ENCODE measurements around the gene HIC1. TPM values are rescaled to one million over a fixed set of nuclear protein-coding genes. Genes with fewer than 3 reads are reported as not detected.

Gene HIC1
- total and polyA plus RNA-seq, 4 donors, result 1.1 to 69.2 (median 14.7) TPM

- Histone ChIP-seq H3K36me3 (ENCODE audit: control insufficient read depth in 1 of 2, insufficient read depth in 2 of 2, low read length in 1 of 2) (peaks cover 3 to 7% of the 10 kb centered on the region in 2 donors), H3K9me3 (ENCODE audit: control insufficient read depth, low read length) (no peaks in the 10 kb centered on the region), H3K27me3 (ENCODE audit: control insufficient read depth in 1 of 2, insufficient read depth in 2 of 2, low read length in 1 of 2) (no peaks in the 10 kb centered on the region), H3K27ac (ENCODE audit: low read depth in 1 of 2, low read length in 2 of 2) (no peak overlapping the region), H3K4me3 (ENCODE audit: low read length in 2 of 2) (no peak overlapping the region), H3K4me1 (ENCODE audit: control insufficient read depth in 1 of 2, insufficient read depth in 2 of 2, low read length in 2 of 2) (no peaks in the 10 kb centered on the region)
- 72 to 74% methylated on average over 17 of the region's 17 CpGs for WGBS, 2 donors
- intact Hi-C loops (cut with DNase I), result no loop called here
- DNase-seq (no peak), ATAC-seq (ENCODE audit: low FRiP score) (no peak)
Observed at GRCh38 chr17:2076087-2076984, 21.4 kb downstream of the HIC1 start.

- H3K4me3 ChIP-seq (ENCODE audit: low read length in 2 of 2), result no peak overlapping the region
- ATAC-seq (ENCODE audit: low FRiP score) (no peak), DNase-seq (no peak)
- 76 to 80% methylated on average over 8 of the region's 8 CpGs for WGBS, 2 donors
- no peaks in the 10 kb centered on the region for H3K27me3 ChIP-seq (ENCODE audit: control insufficient read depth in 1 of 2, insufficient read depth in 2 of 2, low read length in 1 of 2)
- H3K27ac ChIP-seq (ENCODE audit: low read depth in 1 of 2, low read length in 2 of 2), result no peak overlapping the region
- H3K4me1 ChIP-seq (ENCODE audit: control insufficient read depth in 1 of 2, insufficient read depth in 2 of 2, low read length in 2 of 2), result no peaks in the 10 kb centered on the region
- H3K36me3 ChIP-seq (ENCODE audit: control insufficient read depth in 1 of 2, insufficient read depth in 2 of 2, low read length in 1 of 2), result peaks cover 3 to 8% of the 10 kb centered on the region in 2 donors
- H3K9me3 ChIP-seq (ENCODE audit: control insufficient read depth, low read length), result no peaks in the 10 kb centered on the region
- intact Hi-C loops (cut with DNase I), result no loop called here
Observed at GRCh38 chr17:2077040-2077439, 22.1 kb downstream of the HIC1 start.

DNA sequence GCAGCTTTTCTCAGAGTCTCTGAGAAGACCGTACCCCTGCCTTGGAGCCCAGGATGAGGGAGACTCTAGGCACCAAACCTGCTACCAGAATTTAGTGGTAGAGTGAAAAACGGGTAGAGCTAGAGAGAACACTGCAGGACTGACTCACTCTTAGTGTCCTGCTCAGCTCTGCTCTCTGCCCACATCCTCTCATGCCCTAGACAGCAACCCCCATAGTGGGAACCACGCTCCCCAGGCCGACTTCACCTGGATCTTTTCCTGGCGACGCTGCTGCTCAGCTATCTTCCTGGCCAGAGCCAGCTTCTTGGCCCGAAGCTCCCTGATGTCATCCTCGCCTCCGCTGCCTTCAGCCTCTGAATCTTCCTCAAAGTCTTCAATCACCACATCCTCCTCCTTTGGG, 26.7 kb downstream of the HIC1 start:
- H3K27ac ChIP-seq (ENCODE audit: low read depth in 1 of 2, low read length in 2 of 2), result no peak overlapping the region
- H3K27me3 ChIP-seq (ENCODE audit: control insufficient read depth in 1 of 2, insufficient read depth in 2 of 2, low read length in 1 of 2), result no peaks in the 10 kb centered on the region
- DNase-seq (peak in 1 of 2 donors; percentile 51), ATAC-seq (ENCODE audit: low FRiP score) (no peak)
- WGBS, 2 donors, result 92 to 94% methylated on average over 9 of the region's 9 CpGs
- intact Hi-C loops (cut with DNase I), result no loop called here
- H3K36me3 ChIP-seq (ENCODE audit: control insufficient read depth in 1 of 2, insufficient read depth in 2 of 2, low read length in 1 of 2), result peaks cover 3 to 8% of the 10 kb centered on the region in 2 donors
- H3K4me1 ChIP-seq (ENCODE audit: control insufficient read depth in 1 of 2, insufficient read depth in 2 of 2, low read length in 2 of 2), result no peaks in the 10 kb centered on the region
- no peak overlapping the region for H3K4me3 ChIP-seq (ENCODE audit: low read length in 2 of 2)
- no peaks in the 10 kb centered on the region for H3K9me3 ChIP-seq (ENCODE audit: control insufficient read depth, low read length)

DNA sequence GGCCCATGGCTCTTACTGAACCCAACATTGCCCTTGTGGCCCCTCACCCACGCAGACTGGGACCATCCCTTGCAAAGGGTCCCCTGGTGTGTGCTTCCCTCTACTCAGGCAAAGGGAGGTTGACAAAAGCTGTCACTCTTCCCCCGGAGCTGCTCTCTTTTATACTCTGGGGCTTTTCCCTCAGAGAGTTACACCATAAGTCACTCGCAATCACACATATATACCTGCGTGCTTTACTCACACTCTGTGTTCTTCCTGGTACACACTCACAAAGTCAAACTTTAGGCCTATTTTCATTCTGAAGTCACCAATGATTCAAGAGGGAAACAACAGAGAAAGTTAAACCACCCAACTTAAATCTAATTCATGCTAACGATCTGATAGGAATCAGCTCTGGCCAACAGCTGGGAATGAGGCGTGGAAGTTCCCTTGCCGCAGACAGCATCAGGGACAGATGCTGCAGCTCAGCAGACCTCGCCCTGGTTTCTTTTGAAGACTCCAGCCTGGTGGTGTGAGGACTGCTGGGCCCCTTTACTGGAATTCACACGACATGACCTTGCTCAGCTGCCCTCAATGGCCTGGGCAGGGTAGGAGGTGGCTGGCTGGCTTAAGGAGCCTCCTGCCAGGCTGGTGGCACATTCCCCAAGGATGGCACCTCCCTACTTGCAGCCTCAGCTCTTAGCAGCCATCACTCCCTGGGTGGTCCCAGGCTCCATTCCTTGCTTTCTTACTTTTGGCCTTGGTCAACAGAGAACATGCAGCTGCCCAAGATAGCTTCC, 27.3 kb downstream of the HIC1 start:
- Histone ChIP-seq H3K4me1 (ENCODE audit: control insufficient read depth in 1 of 2, insufficient read depth in 2 of 2, low read length in 2 of 2) (no peaks in the 10 kb centered on the region), H3K4me3 (ENCODE audit: low read length in 2 of 2) (no peak overlapping the region), H3K27ac (ENCODE audit: low read depth in 1 of 2, low read length in 2 of 2) (no peak overlapping the region), H3K36me3 (ENCODE audit: control insufficient read depth in 1 of 2, insufficient read depth in 2 of 2, low read length in 1 of 2) (peaks cover 3 to 8% of the 10 kb centered on the region in 2 donors), H3K9me3 (ENCODE audit: control insufficient read depth, low read length) (no peaks in the 10 kb centered on the region), H3K27me3 (ENCODE audit: control insufficient read depth in 1 of 2, insufficient read depth in 2 of 2, low read length in 1 of 2) (no peaks in the 10 kb centered on the region)
- WGBS, 2 donors, result 77 to 82% methylated on average over 9 of the region's 9 CpGs
- no peak for DNase-seq
- intact Hi-C loops (cut with DNase I), result no loop called here
- ATAC-seq (ENCODE audit: low FRiP score), result no peak

GRCh38 chr17:2083613-2084035, 28.7 kb downstream of the HIC1 start:
- WGBS, 2 donors, result 70 to 71% methylated on average over 7 of the region's 7 CpGs
- intact Hi-C loops (cut with DNase I), result no loop called here
- Histone ChIP-seq H3K27me3 (ENCODE audit: control insufficient read depth in 1 of 2, insufficient read depth in 2 of 2, low read length in 1 of 2) (no peaks in the 10 kb centered on the region), H3K4me1 (ENCODE audit: control insufficient read depth in 1 of 2, insufficient read depth in 2 of 2, low read length in 2 of 2) (no peaks in the 10 kb centered on the region), H3K4me3 (ENCODE audit: low read length in 2 of 2) (no peak overlapping the region), H3K36me3 (ENCODE audit: control insufficient read depth in 1 of 2, insufficient read depth in 2 of 2, low read length in 1 of 2) (peaks cover 0 to 5% of the 10 kb centered on the region in 2 donors), H3K9me3 (ENCODE audit: control insufficient read depth, low read length) (no peaks in the 10 kb centered on the region), H3K27ac (ENCODE audit: low read depth in 1 of 2, low read length in 2 of 2) (no peak overlapping the region)
- ATAC-seq (ENCODE audit: low FRiP score) (peak; percentile 9), DNase-seq (no peak)

DNA sequence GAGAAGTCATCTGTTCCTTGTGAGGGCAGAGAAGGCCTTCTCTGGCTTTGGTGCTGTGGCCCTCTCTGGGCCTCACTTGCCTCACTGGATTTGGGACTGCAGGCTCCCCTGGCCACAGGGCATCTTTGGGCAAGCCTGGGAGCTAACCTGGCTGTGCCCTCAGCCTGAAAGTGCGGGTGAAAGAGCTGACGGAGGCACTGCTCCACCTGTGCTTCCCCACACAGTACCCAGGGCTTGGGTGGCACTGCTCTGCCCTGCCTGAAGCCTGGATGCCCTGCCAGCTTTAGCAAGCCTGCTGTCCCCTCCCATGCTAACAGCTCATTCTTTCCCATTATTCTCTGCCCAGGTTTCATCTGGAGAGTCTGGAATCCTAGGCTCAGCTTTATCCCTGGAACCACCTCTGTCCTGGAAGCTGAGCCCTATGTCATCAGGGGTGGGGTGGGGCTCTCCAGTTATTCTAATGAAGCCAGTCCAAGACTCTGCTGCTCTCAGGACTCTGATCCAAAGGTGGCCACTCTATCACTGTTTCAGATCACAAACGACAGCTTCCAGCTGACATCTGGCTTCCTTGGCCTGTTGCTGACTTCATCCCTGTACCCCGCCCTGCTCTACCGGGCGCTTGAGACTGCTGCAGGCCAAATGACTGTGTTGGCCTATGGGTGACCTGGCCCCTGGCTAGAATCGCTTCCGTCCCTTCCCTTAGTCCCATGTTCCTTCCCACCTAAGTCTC, 29.3 kb downstream of the HIC1 start:
- Histone ChIP-seq H3K9me3 (ENCODE audit: control insufficient read depth, low read length) (no peaks in the 10 kb centered on the region), H3K4me3 (ENCODE audit: low read length in 2 of 2) (no peak overlapping the region), H3K27ac (ENCODE audit: low read depth in 1 of 2, low read length in 2 of 2) (no peak overlapping the region), H3K4me1 (ENCODE audit: control insufficient read depth in 1 of 2, insufficient read depth in 2 of 2, low read length in 2 of 2) (no peaks in the 10 kb centered on the region), H3K36me3 (ENCODE audit: control insufficient read depth in 1 of 2, insufficient read depth in 2 of 2, low read length in 1 of 2) (peaks cover 0 to 5% of the 10 kb centered on the region in 2 donors), H3K27me3 (ENCODE audit: control insufficient read depth in 1 of 2, insufficient read depth in 2 of 2, low read length in 1 of 2) (no peaks in the 10 kb centered on the region)
- WGBS, 2 donors, result 71 to 82% methylated on average over 8 of the region's 8 CpGs
- DNase-seq (no peak), ATAC-seq (ENCODE audit: low FRiP score) (peak; percentile 58)
- intact Hi-C loops (cut with DNase I), result no loop called here

GRCh38 chr17:2084766-2085647, 30.1 kb downstream of the HIC1 start:
- WGBS, 2 donors, result 74 to 80% methylated on average over 13 of the region's 13 CpGs
- Histone ChIP-seq H3K36me3 (ENCODE audit: control insufficient read depth in 1 of 2, insufficient read depth in 2 of 2, low read length in 1 of 2) (peaks cover 0 to 5% of the 10 kb centered on the region in 2 donors), H3K4me1 (ENCODE audit: control insufficient read depth in 1 of 2, insufficient read depth in 2 of 2, low read length in 2 of 2) (no peaks in the 10 kb centered on the region), H3K27ac (ENCODE audit: low read depth in 1 of 2, low read length in 2 of 2) (no peak overlapping the region), H3K9me3 (ENCODE audit: control insufficient read depth, low read length) (no peaks in the 10 kb centered on the region), H3K27me3 (ENCODE audit: control insufficient read depth in 1 of 2, insufficient read depth in 2 of 2, low read length in 1 of 2) (no peaks in the 10 kb centered on the region), H3K4me3 (ENCODE audit: low read length in 2 of 2) (no peak overlapping the region)
- intact Hi-C loops (cut with DNase I), result no loop called here
- ATAC-seq (ENCODE audit: low FRiP score), result peak; percentile 70
- no peak for DNase-seq

DNA sequence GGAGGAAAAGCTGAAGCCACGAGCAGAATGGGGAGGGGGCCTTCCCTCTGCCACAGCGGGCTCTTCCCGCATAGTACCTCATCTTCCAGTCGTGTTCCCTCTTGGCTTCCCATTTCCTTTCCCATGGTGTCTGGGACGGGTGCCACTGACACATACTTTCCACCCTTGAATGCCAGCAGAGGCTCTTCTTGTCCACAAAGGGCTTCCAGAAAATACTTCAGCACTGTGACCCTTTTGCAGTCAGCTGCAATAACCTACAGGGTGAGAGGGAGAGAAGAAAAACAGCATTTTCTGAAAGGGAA, 30.7 kb downstream of the HIC1 start:
- Histone ChIP-seq H3K9me3 (ENCODE audit: control insufficient read depth, low read length) (no peaks in the 10 kb centered on the region), H3K4me1 (ENCODE audit: control insufficient read depth in 1 of 2, insufficient read depth in 2 of 2, low read length in 2 of 2) (no peaks in the 10 kb centered on the region), H3K36me3 (ENCODE audit: control insufficient read depth in 1 of 2, insufficient read depth in 2 of 2, low read length in 1 of 2) (peaks cover 0 to 5% of the 10 kb centered on the region in 2 donors), H3K27ac (ENCODE audit: low read depth in 1 of 2, low read length in 2 of 2) (no peak overlapping the region), H3K27me3 (ENCODE audit: control insufficient read depth in 1 of 2, insufficient read depth in 2 of 2, low read length in 1 of 2) (no peaks in the 10 kb centered on the region), H3K4me3 (ENCODE audit: low read length in 2 of 2) (no peak overlapping the region)
- DNase-seq (peak in 1 of 2 donors; percentile 84), ATAC-seq (ENCODE audit: low FRiP score) (peak; percentile 51)
- intact Hi-C loops (cut with DNase I), result no loop called here
- 34 to 42% methylated on average over 5 of the region's 5 CpGs for WGBS, 2 donors

All from aorta (tissue), 5 donors.